Astrocyte (in vitro differentiated cells and primary cell): Measurements from ENCODE around the gene PRCD. TPM values are rescaled to one million over a fixed set of nuclear protein-coding genes. Genes with fewer than 3 reads are reported as not detected.
"Not testable (repeated sequence)": the region's sequence is repeated elsewhere in the genome, so short reads cannot be mapped to it uniquely, and the experiment has no call there.

ENCODE experiments used
- DNase-seq: peaks from one replicate; pipeline ENCODE4 v3.0.0-alpha.2; 2010; ENCODE audit warnings: low read depth
- FAIRE-seq: peaks from 2 replicates; lab custom pipeline; 2011; peaks lifted over from hg19 to GRCh38; lab: Jason Lieb, UNC
- H2AFZ ChIP-seq: 2 replicates; pipeline ENCODE4 v1.6.0; 2012; ENCODE audit warnings: low read depth, low read length, inconsistent platforms
- H3K27ac ChIP-seq: 2 replicates; pipeline ENCODE4 v1.5.1; 2011; ENCODE audit warnings: low read depth, low read length, inconsistent platforms
- H3K27me3 ChIP-seq: 2 replicates; pipeline ENCODE4 v1.6.0; 2011; ENCODE audit warnings: low read length, inconsistent platforms; ENCODE audit not compliant: insufficient read depth
- H3K36me3 ChIP-seq: 2 replicates; pipeline ENCODE4 v1.5.1; 2011; ENCODE audit warnings: low read length, inconsistent platforms; ENCODE audit not compliant: insufficient read depth
- H3K4me1 ChIP-seq: 2 replicates; pipeline ENCODE4 v1.5.1; 2011; ENCODE audit warnings: low read length, inconsistent platforms; ENCODE audit not compliant: insufficient read depth
- H3K4me2 ChIP-seq: 2 replicates; pipeline ENCODE4 v1.6.0; 2012; ENCODE audit warnings: low read length, inconsistent platforms
- H3K4me3 ChIP-seq: 2 replicates; pipeline ENCODE4 v1.5.1; 2011; ENCODE audit warnings: low read depth, mild to moderate bottlenecking, low read length, inconsistent platforms; ENCODE audit not compliant: insufficient read depth
- H3K79me2 ChIP-seq: 2 replicates; pipeline ENCODE4 v1.6.0; 2012; ENCODE audit warnings: mild to moderate bottlenecking, low read length, inconsistent platforms; ENCODE audit not compliant: insufficient read depth
- H3K9ac ChIP-seq: 2 replicates; pipeline ENCODE4 v1.6.0; 2012; ENCODE audit warnings: mild to moderate bottlenecking, low read length, inconsistent platforms
- H3K9me3 ChIP-seq: 2 replicates; pipeline ENCODE4 v1.5.1; 2012; ENCODE audit warnings: low read depth, mild to moderate bottlenecking, low read length, inconsistent platforms; ENCODE audit not compliant: insufficient read depth
- H4K20me1 ChIP-seq: 2 replicates; pipeline ENCODE4 v1.6.0; 2012; ENCODE audit warnings: low read length, inconsistent platforms; ENCODE audit not compliant: insufficient read depth
- H3K27ac Mint-ChIP-seq: one replicate; pipeline ENCODE4 v1.8.0; 2021; ENCODE audit warnings: mild to moderate bottlenecking, mixed read lengths; ENCODE audit not compliant: unreplicated experiment
- H3K27me3 Mint-ChIP-seq: one replicate; pipeline ENCODE4 v1.8.0; 2021; ENCODE audit warnings: low read depth, mixed read lengths; ENCODE audit not compliant: unreplicated experiment
- H3K36me3 Mint-ChIP-seq: one replicate; pipeline ENCODE4 v1.8.0; 2021; ENCODE audit warnings: low read depth, mixed read lengths; ENCODE audit not compliant: unreplicated experiment
- H3K4me1 Mint-ChIP-seq: one replicate; pipeline ENCODE4 v1.8.0; 2021; ENCODE audit warnings: low read depth, mixed read lengths; ENCODE audit not compliant: unreplicated experiment
- H3K4me3 Mint-ChIP-seq: one replicate; pipeline ENCODE4 v1.8.0; 2021; ENCODE audit warnings: mild to moderate bottlenecking, moderate library complexity, mixed read lengths; ENCODE audit not compliant: unreplicated experiment
- H3K9me3 Mint-ChIP-seq: one replicate; pipeline ENCODE4 v1.8.0; 2021; ENCODE audit warnings: mild to moderate bottlenecking, mixed read lengths; ENCODE audit not compliant: unreplicated experiment
- EZH2 ChIP-seq: IDR thresholded peaks from 2 replicates; pipeline ENCODE4 v1.6.1; 2012; ENCODE audit warnings: mild to moderate bottlenecking, low read length, inconsistent platforms; ENCODE audit not compliant: insufficient read depth
- total RNA-seq: library from RNA; stranded (reverse); gene quantifications from 2 replicates; pipeline ENCODE4 v1.2.1, GENCODE V29; 2021
- TF ChIP-seq, protein P1 (sequence below): IDR thresholded peaks from 2 replicates; pipeline ENCODE4 v1.5.1; 2011; ENCODE audit warnings: low read depth, mild to moderate bottlenecking, inconsistent platforms, low read length, moderate library complexity; ENCODE audit not compliant: insufficient read depth

PRCD gene
- total RNA-seq, 1 donor from 2014 or later, result 2.2 TPM

DNA sequence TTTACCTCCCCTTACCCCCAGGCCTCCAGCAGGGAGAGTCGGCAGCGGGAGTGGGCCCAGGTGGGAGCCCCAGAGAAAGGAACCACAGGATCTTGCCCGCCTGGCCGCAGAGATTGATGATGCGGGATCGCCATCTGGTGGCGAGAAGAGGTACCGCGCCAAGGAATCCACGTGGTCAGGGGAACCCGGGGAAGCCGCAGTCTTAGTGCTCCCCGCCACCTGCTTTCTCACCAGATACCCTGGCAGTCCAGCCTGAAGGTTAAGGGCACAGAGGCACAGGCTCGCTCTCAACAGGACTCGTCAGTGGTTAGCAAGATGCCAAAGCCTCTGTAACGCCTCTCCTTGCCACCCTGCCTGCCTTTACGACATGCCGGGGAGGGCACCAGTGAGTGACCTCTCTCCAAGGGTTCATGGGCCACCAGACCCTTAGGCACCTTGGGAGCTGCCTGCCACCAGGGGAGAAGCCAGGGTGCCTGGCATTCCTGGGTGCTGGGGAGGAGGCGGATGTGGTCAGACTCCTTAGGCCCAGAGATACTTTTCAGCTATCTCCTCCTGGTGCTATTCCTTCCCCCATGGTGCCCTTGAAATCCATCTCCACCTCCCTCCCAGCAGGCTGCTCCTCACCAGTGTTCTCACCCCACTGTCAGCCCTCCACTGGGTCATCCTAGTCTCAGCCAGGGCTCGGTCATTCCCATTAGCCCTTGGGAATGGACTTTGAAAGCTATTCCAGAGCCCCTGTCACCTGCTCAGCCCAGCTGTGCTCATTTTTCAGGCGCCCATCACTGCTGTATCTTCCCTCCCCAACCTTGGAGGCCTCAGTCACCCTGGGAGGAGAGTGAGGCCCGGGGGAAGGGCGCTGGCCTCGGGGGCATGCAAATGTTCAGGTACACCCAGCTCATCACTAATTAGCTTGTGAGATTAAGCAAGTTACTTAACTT, 33.2 kb upstream of the PRCD start:
- no peak overlapping the region for H3K4me3 ChIP-seq
- no peaks in the 10 kb centered on the region for H3K36me3 ChIP-seq
- H3K9ac ChIP-seq, result no peak overlapping the region
- H3K9me3 Mint-ChIP-seq, result no peaks in the 10 kb centered on the region
- peaks cover 3% of the 10 kb centered on the region for H3K4me1 ChIP-seq
- H3K4me2 ChIP-seq, result no peak overlapping the region
- FAIRE-seq, result no peak
- no peaks in the 10 kb centered on the region for H3K79me2 ChIP-seq
- peaks cover 5% of the 10 kb centered on the region for H3K27me3 ChIP-seq
- TF ChIP-seq EZH2, result no peak
- TF ChIP-seq, protein P1, sequence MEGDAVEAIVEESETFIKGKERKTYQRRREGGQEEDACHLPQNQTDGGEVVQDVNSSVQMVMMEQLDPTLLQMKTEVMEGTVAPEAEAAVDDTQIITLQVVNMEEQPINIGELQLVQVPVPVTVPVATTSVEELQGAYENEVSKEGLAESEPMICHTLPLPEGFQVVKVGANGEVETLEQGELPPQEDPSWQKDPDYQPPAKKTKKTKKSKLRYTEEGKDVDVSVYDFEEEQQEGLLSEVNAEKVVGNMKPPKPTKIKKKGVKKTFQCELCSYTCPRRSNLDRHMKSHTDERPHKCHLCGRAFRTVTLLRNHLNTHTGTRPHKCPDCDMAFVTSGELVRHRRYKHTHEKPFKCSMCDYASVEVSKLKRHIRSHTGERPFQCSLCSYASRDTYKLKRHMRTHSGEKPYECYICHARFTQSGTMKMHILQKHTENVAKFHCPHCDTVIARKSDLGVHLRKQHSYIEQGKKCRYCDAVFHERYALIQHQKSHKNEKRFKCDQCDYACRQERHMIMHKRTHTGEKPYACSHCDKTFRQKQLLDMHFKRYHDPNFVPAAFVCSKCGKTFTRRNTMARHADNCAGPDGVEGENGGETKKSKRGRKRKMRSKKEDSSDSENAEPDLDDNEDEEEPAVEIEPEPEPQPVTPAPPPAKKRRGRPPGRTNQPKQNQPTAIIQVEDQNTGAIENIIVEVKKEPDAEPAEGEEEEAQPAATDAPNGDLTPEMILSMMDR, result peak; percentile 73
- H2AFZ ChIP-seq, result peak overlapping the region; percentile 10
- no peaks in the 10 kb centered on the region for H3K9me3 ChIP-seq
- no peaks in the 10 kb centered on the region for H3K4me1 Mint-ChIP-seq
- no peak overlapping the region for H3K4me3 Mint-ChIP-seq
- H3K27me3 Mint-ChIP-seq, result peaks cover 25% of the 10 kb centered on the region
- H3K36me3 Mint-ChIP-seq, result no peaks in the 10 kb centered on the region
- no peak for DNase-seq
- no peak overlapping the region for H3K27ac ChIP-seq
- H4K20me1 ChIP-seq, result no peaks in the 10 kb centered on the region
- no peak overlapping the region for H3K27ac Mint-ChIP-seq

DNA sequence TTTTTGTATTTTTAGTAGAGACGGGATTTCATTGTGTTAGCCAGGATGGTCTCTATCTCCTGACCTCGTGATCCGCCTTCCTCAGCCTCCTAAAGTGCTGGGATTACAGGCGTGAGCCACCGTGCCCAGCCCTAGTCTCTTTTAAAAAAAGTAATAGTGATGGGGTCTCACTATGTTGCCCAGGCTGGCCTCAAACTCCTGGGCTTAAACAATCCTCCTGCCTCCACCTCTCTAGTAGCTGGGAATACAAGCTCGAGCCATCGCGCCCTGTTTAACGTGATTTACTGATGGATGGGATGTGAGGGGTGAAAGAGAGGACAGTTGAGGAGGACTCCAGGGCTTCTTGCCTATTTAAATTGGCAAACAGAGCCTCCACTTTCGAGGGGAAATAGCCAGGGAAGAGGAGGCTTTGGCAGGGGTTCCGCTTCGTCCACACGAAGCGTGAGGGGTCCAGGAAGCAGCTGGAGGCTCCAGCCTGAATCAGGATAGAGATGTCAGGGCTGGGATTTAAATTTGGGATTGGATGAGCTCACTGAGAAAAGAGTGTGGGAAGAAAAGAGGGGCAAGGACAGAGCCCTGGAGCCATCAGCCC, 31.3 kb upstream of the PRCD start:
- not testable (repeated sequence) for H3K4me3 ChIP-seq, H3K79me2 ChIP-seq, H2AFZ ChIP-seq, H3K36me3 ChIP-seq, H3K9ac ChIP-seq, H3K27me3 ChIP-seq, H3K4me3 Mint-ChIP-seq, H3K9me3 ChIP-seq, H3K27ac ChIP-seq, H3K4me1 Mint-ChIP-seq, H3K27ac Mint-ChIP-seq, FAIRE-seq, H3K4me2 ChIP-seq, H3K4me1 ChIP-seq, H4K20me1 ChIP-seq, H3K36me3 Mint-ChIP-seq, H3K9me3 Mint-ChIP-seq, DNase-seq
- peaks cover 31% of the 10 kb centered on the region for H3K27me3 Mint-ChIP-seq

DNA sequence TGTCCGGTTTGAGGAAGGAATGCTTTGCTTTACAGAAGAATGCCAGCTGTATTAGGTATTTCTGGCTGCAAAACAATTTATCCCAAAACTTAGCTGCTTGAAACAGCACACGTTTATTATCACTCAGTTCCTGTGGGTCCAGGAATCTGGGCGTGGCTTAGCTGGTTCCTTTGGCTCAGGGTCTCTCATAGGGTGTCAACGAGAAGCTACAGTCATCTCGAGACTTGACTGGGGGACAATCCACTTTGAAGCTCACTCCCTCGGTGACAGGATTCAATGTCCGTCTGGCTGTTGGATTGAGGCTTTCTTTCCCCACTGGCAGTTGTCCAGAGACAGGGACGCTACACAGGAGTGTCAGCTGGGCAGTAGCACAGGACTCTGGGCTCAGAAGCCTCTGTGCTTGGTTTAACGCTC, 29.0 kb upstream of the PRCD start:
- no peaks in the 10 kb centered on the region for H3K36me3 Mint-ChIP-seq
- DNase-seq (peak; percentile 46), FAIRE-seq (peak; percentile 54)
- Histone ChIP-seq H3K27me3 (peaks cover 5% of the 10 kb centered on the region), H3K4me2 (no peak overlapping the region), H2AFZ (peak overlapping the region; percentile 26), H3K79me2 (no peaks in the 10 kb centered on the region), H3K27ac (no peak overlapping the region), H3K4me3 (no peak overlapping the region), H3K9ac (no peak overlapping the region), H3K9me3 (no peaks in the 10 kb centered on the region), H3K4me1 (peaks cover 10% of the 10 kb centered on the region), H3K36me3 (no peaks in the 10 kb centered on the region), H4K20me1 (no peaks in the 10 kb centered on the region)
- H3K9me3 Mint-ChIP-seq, result no peaks in the 10 kb centered on the region
- H3K27me3 Mint-ChIP-seq, result peaks cover 33% of the 10 kb centered on the region
- no peak overlapping the region for H3K27ac Mint-ChIP-seq
- H3K4me3 Mint-ChIP-seq, result no peak overlapping the region
- peaks cover 8% of the 10 kb centered on the region for H3K4me1 Mint-ChIP-seq
- no peak for TF ChIP-seq EZH2
- TF ChIP-seq, protein P1, result no peak
